Effector CD4-positive, alpha-beta T cell (primary cell): ENCODE results near the gene STX7.

Experiments used
- DNase-seq: peaks from one replicate; pipeline ENCODE4 v3.0.0-alpha.2; 2020

Gene STX7

DNA sequence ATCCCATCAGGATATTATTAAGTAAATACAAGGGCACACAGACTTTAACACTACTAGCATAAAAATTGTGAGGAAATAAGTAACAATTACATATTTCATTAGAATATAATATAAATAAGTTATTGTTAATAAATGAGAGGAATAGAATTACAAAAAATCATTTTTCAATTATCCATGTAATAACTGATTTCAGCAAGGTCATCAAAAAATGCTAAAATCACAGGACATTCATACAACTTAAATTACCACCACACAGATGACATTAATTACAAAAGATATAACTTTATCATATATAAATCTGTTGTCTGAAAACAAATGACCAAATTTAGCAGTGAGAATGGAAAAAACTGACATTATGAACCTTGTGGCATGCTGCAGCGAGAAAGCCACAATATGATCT, 37.0 kb downstream of the STX7 start:
- DNase-seq: no peak

DNA sequence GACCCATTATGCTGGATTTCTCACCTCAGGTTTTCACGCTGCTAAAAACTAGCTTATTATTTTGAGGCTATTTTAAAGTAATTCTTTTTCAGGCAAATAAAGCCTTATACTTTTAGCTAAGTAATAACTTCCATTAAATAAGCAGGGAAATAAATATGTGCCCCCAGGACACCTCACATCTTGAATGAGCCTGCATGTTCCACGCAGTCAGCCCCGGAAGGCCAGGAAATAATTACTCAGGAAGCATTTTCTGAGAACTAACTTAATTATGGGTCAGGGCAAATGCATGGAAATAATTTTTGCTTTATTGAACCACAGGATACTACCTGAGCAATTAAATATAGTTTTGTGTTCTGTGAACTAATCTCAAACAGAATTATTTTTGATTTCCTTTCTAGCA, 41.1 kb downstream of the STX7 start:
- DNase-seq: no peak

DNA sequence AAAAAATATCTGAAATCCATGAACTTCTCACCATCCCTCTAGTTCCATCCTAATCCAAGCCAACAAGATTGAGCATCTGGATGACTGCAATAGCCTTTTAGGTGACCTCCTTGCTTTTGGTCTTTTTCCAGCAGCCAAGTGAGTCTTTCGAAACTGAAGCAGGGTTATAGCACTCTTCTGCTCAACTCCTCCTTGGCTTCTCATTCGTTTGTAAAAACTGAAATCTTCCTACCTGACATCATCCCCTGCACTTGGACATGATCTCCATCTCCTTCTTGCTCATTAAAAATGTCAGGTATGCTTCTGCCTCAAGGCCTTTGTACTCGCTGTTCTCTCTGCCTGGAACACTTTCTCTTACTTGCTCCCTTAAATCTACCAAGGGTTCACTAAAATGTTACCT, 46.0 kb downstream of the STX7 start:
- no peak for DNase-seq

DNA sequence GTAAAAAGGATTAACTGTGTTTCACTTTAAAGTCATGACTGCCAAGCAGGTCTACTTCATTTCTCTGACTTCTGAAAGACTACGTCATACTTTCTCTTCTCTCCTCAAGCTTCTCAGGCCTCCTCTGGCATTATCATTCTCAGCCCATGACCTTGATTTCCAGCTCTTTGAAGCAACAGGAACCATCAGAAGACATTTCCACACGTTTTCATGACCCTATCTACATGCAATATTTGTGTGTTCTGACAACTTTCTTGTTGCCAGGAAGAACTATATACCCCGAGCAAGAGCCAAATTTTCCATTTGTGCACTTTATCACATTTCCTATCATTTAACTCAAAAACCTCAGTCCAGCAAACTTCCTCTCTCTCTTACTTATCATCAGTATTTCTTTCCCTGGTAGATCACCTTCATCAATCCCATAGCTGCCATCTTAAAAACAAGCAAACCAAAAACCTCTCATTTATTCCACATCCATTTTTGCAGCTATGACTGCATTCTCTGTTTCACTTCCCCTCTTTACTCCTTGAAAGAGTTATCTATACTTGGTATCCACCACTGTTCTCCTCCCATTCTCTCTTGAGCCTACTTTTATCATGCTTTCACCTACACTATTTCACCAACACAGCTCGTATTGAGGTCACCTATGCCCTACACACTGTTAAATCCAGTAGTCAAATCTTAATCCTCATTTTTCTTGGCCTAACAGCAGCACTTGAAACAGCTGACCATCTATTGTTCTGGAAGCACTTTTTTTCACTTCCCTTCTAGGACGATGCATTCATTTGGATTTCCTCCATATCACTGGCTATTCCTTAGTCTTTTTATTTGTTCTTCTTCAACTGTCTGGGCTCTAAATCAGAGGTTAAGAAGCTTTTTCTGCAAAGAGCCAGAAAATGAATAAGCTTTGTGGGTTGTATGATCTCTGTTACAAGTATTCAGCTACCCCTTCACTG, 47.1 kb downstream of the STX7 start:
- DNase-seq: no peak

DNA sequence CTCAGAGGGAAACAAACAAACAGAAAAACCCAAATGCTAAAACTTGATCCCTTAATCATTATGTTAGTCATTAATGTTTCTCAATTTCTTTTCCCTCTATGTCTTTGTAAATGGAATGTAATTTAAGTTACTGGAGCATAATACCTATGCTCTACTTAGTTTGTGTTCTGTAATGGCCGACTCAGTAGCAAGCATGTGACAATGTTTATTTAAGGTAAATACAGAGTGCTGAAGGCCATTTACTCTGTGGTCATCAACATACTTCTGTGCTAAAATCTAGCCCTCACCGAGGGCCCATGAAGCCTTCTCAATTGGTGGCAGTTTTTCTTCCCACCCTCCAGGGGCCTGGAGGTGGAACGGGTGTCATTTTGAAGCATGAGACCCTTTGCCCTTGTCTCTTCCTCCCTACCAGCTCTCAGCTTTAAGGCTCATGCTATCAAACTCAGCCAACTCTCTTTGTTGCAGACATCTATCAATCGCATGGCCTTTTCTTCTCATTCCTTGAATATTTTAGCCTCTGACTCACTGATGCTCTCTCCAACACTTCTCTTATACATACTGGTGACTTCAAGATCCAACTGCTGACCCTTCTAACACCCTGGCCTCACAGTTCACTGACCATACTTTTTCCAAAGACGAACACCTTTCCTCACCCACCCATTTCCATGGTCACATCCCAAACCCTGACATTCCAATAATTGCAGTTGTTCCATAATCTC, 48.2 kb downstream of the STX7 start:
- no peak for DNase-seq

DNA sequence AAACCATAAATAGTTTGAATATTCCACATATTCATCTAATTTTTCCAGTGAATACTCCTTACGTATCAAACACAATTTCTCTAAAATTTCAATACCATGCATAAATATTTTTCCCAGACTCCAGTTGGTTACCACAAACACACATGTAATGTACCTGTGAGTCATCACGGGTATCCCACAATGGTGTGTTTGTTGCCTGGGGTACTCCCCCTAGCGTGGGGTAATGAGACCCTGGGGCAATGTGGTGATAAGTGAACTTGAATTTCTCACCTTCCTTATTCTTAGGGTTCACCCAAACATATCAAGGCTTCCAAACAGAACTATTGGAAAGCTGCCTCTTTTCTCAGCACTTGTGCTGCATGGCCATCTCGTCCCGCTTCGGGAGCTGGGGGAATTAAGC, 51.0 kb downstream of the STX7 start:
- DNase-seq: no peak

DNA sequence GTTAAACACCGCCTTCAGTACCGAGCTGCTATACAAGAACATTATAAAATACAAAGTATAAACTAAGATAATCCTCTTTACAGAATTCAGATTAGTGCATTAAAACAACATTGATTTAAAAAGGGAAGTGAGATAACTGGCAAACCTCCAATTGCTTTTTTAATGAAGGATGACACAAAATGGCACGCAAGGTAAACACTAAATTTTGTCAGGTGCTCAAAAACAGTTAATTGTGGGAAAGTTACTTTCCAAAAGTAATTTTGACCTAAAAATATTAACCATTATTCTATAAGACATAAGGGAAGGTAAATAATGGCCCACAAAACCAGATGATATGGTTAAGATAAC, 53.3 kb downstream of the STX7 start:
- no peak for DNase-seq

DNA sequence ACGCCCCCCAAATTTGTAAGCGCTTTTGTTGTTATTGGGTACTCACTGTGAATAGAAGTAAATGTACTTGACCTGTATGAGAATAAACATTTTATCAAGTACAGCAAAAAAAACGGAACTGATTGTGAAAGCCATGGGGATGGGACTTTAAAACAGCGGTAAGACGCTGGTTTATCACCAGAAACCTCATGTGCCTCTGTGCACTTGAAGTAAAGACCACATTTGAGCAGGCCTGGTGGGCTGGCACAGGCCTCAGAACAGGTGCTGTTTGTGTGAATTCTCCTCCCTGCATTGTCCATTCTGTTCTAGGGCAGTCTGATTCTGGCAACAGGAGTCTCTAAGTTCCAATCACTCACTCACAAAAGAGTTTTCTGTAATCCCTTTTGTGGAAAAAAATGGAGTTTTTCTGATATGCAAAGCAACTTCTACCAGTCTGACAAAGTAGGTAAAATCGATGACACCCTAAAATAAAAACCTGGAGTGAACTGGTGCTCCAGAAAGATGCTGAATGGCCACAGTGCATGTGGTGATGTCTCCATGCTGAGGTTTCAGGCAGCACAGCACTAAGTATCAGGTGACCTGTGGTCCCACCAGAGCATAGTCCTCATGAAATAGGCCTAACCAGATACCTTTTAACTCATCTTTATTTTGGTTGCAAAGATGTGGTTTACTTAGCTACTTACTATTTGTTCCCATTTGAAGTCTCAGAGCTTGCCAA, 53.9 kb downstream of the STX7 start:
- DNase-seq: no peak

DNA sequence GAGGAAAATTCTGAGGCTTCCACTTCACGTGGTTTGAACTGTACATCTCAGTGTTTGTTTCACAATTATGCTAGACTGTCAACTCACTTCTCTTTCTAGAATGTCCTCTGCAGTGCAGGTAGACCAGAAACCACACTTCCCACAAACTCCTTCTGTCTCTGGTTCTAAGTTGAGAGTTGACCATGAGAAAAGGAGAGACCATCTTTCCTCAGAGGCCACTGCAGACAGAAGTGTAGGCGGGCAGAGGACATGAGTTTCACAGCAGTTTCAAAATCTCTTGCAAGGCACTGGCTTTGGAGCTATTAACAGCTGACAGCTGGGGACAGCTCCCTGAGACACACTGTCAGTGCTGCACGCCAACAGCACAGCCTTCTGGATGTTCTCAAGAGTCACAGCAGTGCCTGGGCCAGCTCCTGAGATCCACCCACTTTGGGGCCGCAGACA, 56.2 kb downstream of the STX7 start:
- DNase-seq: no peak

DNA sequence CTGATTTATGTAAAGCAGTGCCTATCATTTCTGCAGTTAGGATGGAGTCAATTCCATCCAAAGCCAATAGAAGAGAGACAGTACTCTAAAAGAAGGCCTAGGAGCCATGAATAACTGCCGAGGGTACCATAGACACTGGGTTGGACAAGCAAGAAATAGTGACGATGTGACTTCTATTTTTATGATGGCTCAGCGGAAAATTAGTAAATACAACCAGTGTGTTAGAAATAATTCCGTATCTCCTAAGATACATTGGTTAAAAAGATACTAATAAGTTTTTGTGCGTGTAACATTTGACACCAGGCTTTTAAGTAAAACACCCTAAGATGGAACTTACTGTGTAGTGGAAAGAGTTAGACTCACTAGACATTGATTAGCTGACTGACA, 66.1 kb downstream of the STX7 start:
- DNase-seq: no peak

DNA sequence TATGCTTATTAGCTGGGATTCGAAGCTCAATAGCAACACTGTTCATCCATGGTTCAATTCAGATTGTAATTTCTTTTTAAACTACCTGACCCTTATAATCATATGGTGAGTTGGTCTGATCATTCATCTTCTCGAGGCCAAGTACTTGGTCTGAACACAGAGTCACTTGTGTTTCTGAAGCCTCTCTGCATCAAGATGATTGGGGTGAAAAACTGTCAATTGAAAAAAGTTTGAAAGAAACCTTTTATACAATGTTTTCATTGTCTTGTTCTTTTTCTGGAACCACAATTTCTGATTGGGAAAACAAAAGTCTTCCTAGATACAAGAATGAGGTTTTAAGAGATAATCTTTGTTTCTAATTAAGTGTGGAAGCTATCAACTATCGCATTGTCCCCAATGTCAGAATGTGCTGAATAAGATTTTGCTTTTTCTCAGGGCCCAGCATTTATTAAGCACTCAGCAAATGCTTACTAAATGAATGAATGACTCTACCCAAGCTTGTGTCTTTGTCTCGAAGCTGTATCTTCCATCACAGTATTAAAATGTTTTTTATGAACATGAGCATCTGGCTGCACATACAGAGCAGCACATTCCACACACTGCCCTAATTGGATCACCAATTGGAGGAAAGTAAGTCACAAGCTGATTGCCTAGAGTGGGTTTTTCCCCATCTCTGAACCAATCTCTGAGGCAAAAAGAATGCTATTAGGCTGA, 66.6 kb downstream of the STX7 start:
- no peak for DNase-seq

DNA sequence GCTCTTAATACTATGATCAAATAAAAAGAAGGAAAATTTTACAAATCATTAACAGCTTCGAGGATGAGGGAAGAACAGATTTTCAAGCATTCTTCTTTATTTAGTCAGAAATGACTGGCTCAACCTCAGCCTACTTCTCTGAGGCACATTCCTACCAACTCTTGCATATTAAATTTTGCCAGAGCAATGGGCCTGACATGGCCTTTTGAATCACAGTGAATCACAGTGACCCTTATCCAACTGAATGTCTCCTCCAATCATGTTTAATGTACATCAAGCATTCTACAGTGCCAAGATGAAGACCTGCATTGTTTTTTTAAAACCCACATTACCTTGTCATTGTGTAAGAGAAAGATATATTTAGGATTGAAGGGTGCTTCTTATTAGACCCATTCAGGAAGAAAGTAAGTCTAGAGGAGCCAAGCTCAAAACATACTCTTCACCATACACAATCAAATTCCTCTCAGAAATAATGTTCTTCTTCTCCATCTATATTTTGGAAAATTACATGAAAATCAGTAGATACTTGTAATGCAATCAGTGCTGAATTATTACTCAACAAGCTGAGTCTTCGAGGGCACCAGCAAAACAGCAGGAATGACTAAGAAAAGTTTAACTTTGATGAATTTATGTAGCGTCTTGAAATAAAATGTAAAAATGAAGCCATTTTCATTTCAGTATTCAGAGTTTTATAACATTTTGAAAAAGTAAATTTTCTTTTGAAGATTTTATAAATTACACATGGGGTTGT, 67.5 kb downstream of the STX7 start:
- DNase-seq: no peak

DNA sequence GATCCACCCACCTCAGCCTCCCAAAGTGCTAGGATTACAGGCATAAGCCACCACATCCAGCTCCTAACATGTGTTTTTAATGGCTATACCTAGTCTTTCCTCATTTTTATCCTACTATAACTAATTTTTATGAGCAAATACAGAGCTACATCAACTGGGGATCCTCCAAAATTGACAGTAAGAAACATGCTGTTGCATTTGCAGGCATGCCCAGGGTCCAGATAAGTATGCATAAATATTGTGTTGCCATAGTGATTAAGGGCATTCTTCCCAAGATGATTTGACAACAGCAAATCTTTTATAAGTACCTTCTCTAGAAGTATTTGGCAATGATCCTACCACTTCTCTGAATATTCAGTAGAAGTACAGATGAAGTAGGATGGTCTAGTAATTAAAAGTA, 69.7 kb downstream of the STX7 start:
- DNase-seq: no peak

DNA sequence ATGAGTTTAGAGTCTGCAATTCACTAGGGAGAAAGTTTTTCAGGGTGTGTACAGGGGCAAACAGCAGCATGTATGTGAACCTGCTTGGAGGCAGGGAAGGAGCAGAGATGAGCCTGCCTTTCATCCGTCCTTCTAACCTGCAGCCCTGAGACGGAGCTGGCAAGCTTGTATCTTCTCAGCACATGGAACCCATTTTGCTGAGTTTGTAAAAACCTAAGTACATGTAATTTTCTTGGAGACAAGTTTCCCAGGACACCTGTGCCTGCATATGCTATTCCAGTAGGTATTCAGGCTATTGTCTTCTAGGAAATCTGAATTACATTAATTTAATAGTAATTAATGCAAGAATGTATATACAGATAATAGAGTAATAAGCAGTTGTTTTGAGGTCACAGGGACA, 82.8 kb downstream of the STX7 start:
- DNase-seq: no peak

DNA sequence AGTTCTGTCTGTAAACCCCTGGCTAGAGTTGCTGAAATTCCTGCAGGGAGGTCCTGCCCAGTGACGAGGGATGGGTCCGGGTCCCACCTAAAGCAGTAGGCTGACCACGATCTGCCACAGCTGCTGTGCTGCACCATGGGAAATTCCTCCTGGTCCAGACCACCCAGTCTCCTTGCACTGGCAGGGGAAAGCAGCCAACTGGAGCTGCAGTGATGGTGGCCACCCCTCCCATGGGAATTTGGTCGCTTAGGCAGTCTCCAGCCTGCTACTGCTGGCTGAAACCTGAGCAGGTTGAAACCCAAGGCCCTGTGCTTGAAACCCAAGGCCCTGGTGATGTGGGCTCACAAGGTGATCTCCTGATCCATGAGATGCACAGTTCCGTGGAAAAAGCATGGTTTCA, 87.7 kb downstream of the STX7 start:
- DNase-seq: no peak

DNA sequence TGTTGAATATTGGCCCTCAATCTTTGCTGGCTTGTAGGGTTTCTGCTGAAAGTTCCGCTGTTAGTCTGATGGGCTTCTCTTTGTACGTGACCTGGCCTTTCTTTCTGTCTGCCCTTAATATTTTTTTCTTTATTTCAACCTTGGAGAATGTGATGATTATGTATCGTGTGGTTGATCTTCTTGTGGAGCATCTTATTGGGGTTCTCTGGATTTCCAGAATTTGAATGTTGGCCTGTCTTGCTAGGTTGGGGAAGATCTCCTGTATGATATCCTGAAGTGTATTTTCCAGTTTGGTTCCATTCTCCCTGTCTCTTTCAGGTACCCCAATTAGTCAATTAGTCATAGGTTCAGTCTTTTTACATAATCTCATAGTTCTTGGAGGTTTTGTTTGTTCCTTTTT, 89.1 kb downstream of the STX7 start:
- DNase-seq: no peak

DNA sequence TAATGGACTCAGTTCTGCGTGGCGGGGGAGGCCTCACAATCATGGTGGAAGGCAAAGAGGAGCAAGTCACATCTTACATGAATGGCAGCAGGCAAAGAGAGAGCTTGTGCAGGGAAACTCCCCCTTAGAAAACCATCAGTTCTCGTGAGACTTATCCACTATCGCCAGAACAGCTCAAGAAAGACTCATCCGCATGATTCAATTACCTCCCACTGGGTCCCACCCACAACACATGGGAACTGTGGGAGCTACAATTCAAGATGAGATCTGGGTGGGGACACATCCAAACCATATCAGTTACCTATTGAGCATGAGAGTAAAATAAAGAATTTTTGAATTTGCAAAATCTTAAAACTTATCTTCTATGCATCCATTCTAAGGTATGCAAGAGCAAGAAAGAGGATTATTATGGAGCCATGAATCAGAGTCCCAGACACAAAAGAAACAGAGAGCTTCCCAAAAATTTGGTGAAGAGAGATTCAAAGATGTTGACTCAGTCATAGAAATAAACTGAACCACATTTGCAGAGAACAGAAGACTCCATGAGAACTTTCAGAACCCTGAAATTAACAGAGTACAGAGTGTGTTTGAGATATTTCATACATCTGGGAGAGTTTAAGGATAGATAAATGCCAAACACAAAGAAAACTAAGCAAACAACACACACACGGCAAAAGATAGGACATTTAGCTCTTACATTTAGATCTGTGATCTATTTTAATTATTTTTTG, 94.5 kb downstream of the STX7 start:
- no peak for DNase-seq

DNA sequence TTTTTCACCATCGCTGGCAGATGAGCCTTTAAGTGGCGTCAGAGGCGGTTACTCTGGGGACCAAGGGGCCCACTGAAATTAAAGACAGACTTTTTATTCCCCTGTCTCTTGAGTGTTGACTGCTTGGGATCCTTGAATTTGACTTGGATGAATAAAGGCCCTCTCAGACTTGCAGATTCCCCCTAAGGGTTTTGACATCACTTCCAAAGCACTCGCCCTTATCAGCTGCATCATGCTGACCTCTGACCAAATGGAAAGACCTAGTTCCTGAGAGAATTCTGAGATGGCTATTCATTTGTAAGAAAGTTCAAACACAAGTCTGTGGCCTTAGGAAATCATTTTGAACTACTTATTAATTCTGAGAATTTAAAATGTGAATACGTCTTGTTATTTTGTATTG, 98.2 kb downstream of the STX7 start:
- DNase-seq: no peak

DNA sequence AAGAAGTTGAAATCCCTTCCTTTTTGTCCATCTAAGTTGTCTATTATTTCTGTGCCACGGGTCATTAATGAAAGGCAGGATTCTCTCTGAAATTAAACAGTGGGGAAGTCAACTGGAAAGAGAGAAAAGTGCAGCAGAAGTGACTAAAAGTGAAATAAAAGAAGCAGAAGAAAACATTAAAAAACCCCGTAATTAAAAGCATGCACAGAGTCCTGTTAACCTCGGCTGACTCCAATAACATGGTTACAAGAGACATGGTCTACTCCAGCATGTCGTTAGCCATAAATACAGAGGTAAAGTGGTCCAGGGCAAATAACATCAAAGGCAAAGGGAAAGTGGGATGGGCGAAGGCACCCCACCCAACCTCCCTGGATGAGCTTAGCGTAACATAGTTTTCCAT, 98.6 kb downstream of the STX7 start:
- DNase-seq: no peak

DNA sequence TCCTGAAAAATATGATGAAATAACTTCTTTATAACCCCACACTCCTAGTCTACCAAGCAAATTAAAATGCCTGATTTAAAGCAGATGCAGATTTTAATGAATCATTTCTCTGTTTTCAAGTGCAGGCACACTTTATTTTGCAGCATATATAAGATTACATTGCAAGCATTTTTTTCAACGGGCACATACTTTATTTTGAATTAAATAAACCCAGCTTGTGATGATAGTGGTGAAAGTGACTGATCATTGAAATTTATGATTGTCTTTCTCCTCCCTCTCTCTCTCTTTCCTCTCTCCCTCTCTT, 99.5 kb downstream of the STX7 start:
- no peak for DNase-seq

DNA sequence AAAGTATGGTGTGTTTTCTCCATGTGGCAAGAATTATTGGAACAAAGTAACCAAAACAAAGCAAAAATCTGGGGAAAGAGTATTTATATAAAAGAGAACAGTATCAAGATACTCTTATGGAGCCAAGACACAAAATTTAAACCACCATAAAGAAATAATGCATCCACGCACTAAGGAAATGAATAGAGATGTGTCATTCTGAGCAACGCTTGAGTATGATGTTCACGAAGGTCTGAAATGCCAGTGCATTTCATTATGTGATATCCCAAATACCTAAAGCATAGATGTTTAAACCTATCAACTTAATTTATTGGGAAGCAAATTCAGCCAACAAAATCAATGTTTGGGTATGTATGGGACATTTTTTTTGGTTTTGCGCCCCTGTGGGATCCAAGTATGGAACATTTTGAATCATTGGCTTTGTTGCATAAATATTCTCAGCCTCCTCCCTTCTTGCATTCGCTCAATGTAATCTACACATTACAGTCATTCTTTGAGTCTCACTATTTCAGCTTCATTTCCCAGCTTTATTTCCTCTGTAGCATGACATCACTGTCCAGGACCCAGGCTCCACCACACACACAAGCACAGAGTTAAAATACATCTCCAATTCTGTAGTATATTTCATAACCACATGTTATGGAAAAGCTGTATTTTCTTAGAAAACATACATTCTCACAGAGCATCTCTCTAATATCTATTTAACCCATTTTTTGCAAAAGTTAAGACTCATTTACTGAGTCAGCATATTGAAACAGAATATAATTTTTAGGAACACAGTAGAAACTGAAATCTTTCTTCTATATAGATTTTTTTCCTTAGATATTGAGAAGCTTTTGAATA, 100.0 kb downstream of the STX7 start:
- DNase-seq: no peak
